Chondrocyte (in vitro differentiated cells): ENCODE data around the gene BBC3. TPM values are rescaled to one million over a fixed set of nuclear protein-coding genes. Genes with fewer than 3 reads are reported as not detected.

Experiments
- microRNA-seq: library from miRNA; unstranded; fragments of <30 nt; microRNA quantifications from one replicate; pipeline ENCODE4 v1.2.0, GENCODE V29; 2020; ENCODE audit warnings: borderline number of aligned reads
- total RNA-seq: library from RNA; stranded (reverse); gene quantifications from 3 replicates; pipeline ENCODE4 v1.2.1, GENCODE V29; 2021

The BBC3 gene
- total RNA-seq, 1 donor from 2014 or later: 16.1 TPM

Small RNA genes lying within 50 kb of the gene (microRNA-seq; reads per million reads assigned to microRNA genes)
- gene MIR3190 (not detected), gene MIR3191 (not detected)

Other genes starting within 250 kb of the BBC3 start
- 1.0 to 1.8 TPM (median 1.7 TPM) in 3 replicates for gene NPAS1, start 211.4 kb downstream of the BBC3 start, total RNA-seq
- 35.8 to 37.6 TPM (median 37.3 TPM) in 3 replicates for gene TMEM160, start 182.6 kb downstream of the BBC3 start, total RNA-seq
- 43.5 to 54.2 TPM (median 46.2 TPM) in 3 replicates for gene ZC3H4, start 117.4 kb downstream of the BBC3 start, total RNA-seq
- gene SAE1, start 100.4 kb downstream of the BBC3 start, total RNA-seq: 91.2 to 107 TPM (median 95.7 TPM) in 3 replicates
- 41.3 to 62.4 TPM (median 59.4 TPM) in 3 replicates for gene CCDC9, start 25.3 kb upstream of the BBC3 start, total RNA-seq
- gene INAFM1, start 43.7 kb upstream of the BBC3 start, total RNA-seq: 25.6 to 31.1 TPM (median 28.8 TPM) in 3 replicates
- gene C5AR1, start 78.7 kb upstream of the BBC3 start, total RNA-seq: 2.9 to 4.3 TPM (median 3.7 TPM) in 3 replicates
- 0.07 to 0.34 TPM in 2 of 3 replicates, not detected in the other for gene C5AR2, start 101.0 kb upstream of the BBC3 start, total RNA-seq
- gene DHX34, start 118.1 kb upstream of the BBC3 start, total RNA-seq: 13.5 to 15.6 TPM (median 15.2 TPM) in 3 replicates
- 79.5 to 83.4 TPM (median 82.2 TPM) in 3 replicates for gene MEIS3, start 188.3 kb upstream of the BBC3 start, total RNA-seq
- 0.27 to 0.42 TPM (median 0.31 TPM) in 3 replicates for gene SLC8A2, start 240.7 kb upstream of the BBC3 start, total RNA-seq